H9 (cell line): ENCODE measurements around the gene PLK3. TPM values are rescaled to one million over a fixed set of nuclear protein-coding genes. Genes with fewer than 3 reads are reported as not detected.

Experiments
- DNase-seq: peaks from one replicate; pipeline ENCODE4 v3.0.0-alpha.2; 2017
- H2AFZ ChIP-seq: one replicate; pipeline ENCODE4 v1.6.1; 2013; ENCODE audit warnings: mild to moderate bottlenecking, low read length, control low read depth, moderate library complexity
- H2AK5ac ChIP-seq: 2 replicates; pipeline ENCODE4 v1.6.1; 2013; ENCODE audit warnings: low read length, control low read depth, mixed read lengths; ENCODE audit not compliant: insufficient read length
- H2BK120ac ChIP-seq: one replicate; pipeline ENCODE4 v1.6.1; 2013; ENCODE audit warnings: low read depth, mild to moderate bottlenecking, low read length, control low read depth, inconsistent platforms; ENCODE audit not compliant: poor library complexity, severe bottlenecking
- H2BK12ac ChIP-seq: 2 replicates; pipeline ENCODE4 v1.6.1; 2013; ENCODE audit warnings: low read length, control low read depth, mixed read lengths, low read depth; ENCODE audit not compliant: insufficient read length
- H2BK15ac ChIP-seq: 2 replicates; pipeline ENCODE4 v1.6.1; 2013; ENCODE audit warnings: low read depth, low read length, control low read depth
- H2BK20ac ChIP-seq: one replicate; pipeline ENCODE4 v1.6.1; 2013; ENCODE audit warnings: low read depth, mild to moderate bottlenecking, low read length, control low read depth, inconsistent platforms; ENCODE audit not compliant: poor library complexity, severe bottlenecking
- H2BK5ac ChIP-seq: 2 replicates; pipeline ENCODE4 v1.6.1; 2013; ENCODE audit warnings: low read length, control low read depth, mixed read lengths; ENCODE audit not compliant: insufficient read length
- H3K14ac ChIP-seq: 2 replicates; pipeline ENCODE4 v1.6.1; 2013; ENCODE audit warnings: low read length, control low read depth; ENCODE audit not compliant: insufficient read depth
- H3K18ac ChIP-seq: 2 replicates; pipeline ENCODE4 v1.6.1; 2013; ENCODE audit warnings: low read depth, mild to moderate bottlenecking, mixed read lengths, low read length, control low read depth; ENCODE audit not compliant: insufficient read length
- H3K23ac ChIP-seq: 2 replicates; pipeline ENCODE4 v1.6.1; 2013; ENCODE audit warnings: low read length, control low read depth, mixed read lengths, low read depth; ENCODE audit not compliant: insufficient read length
- H3K23me2 ChIP-seq: 2 replicates; pipeline ENCODE4 v1.6.1; 2013; ENCODE audit warnings: low read depth, mild to moderate bottlenecking, mixed read lengths, low read length, control low read depth; ENCODE audit not compliant: insufficient read length, poor library complexity, severe bottlenecking
- H3K27ac ChIP-seq: 2 replicates; pipeline ENCODE4 v1.5.1; 2013; ENCODE audit warnings: low read length, control low read depth, mixed read lengths, low read depth; ENCODE audit not compliant: insufficient read length
- H3K27me3 ChIP-seq: 2 replicates; pipeline ENCODE4 v1.6.1; 2013; ENCODE audit warnings: low read length, control low read depth, inconsistent platforms; ENCODE audit not compliant: insufficient read depth
- H3K4ac ChIP-seq: 2 replicates; pipeline ENCODE4 v1.6.1; 2013; ENCODE audit warnings: low read depth, mild to moderate bottlenecking, control low read depth, inconsistent platforms, low read length, moderate library complexity
- H3K4me1 ChIP-seq: 2 replicates; pipeline ENCODE4 v1.6.1; 2013; ENCODE audit warnings: low read length, control low read depth, inconsistent platforms; ENCODE audit not compliant: insufficient read depth
- H3K4me2 ChIP-seq: 2 replicates; pipeline ENCODE4 v1.6.1; 2013; ENCODE audit warnings: low read length, control low read depth, mixed read lengths; ENCODE audit not compliant: insufficient read length, insufficient read depth
- H3K56ac ChIP-seq: 2 replicates; pipeline ENCODE4 v1.6.1; 2013; ENCODE audit warnings: low read depth, mild to moderate bottlenecking, mixed read lengths, low read length, control low read depth; ENCODE audit not compliant: insufficient read length
- H3K79me1 ChIP-seq: 2 replicates; pipeline ENCODE4 v1.6.1; 2013; ENCODE audit warnings: low read depth, mild to moderate bottlenecking, moderate library complexity, low read length, control low read depth, inconsistent platforms; ENCODE audit not compliant: insufficient read depth, poor library complexity, severe bottlenecking
- H3K79me2 ChIP-seq: 2 replicates; pipeline ENCODE4 v1.6.1; 2013; ENCODE audit warnings: low read length, control low read depth, inconsistent platforms; ENCODE audit not compliant: insufficient read depth
- H3K9ac ChIP-seq: 2 replicates; pipeline ENCODE4 v1.6.1; 2013; ENCODE audit warnings: low read length, control low read depth, mixed read lengths; ENCODE audit not compliant: insufficient read length; ENCODE audit errors: extremely low read depth
- H3K9me3 ChIP-seq: one replicate; pipeline ENCODE4 v1.6.1; 2013; ENCODE audit warnings: low read depth, low read length, inconsistent platforms; ENCODE audit not compliant: control insufficient read depth
- H3T11ph ChIP-seq: one replicate; pipeline ENCODE4 v1.6.1; 2013; ENCODE audit warnings: mild to moderate bottlenecking, low read length, control low read depth, inconsistent platforms
- H4K20me1 ChIP-seq: one replicate; pipeline ENCODE4 v1.6.1; 2013; ENCODE audit not compliant: control insufficient read depth, insufficient read length, insufficient read depth
- H4K5ac ChIP-seq: 2 replicates; pipeline ENCODE4 v1.6.1; 2013; ENCODE audit warnings: low read depth, mild to moderate bottlenecking, mixed read lengths, low read length, control low read depth; ENCODE audit not compliant: insufficient read length
- H4K8ac ChIP-seq: replicated peaks from 2 replicates; pipeline ENCODE4 v1.6.1; 2013; ENCODE audit warnings: low read length, control low read depth, mixed read lengths, low read depth; ENCODE audit not compliant: insufficient read length
- H4K91ac ChIP-seq: 2 replicates; pipeline ENCODE4 v1.6.1; 2013; ENCODE audit warnings: low read depth, mild to moderate bottlenecking, moderate library complexity, mixed read lengths, low read length, control low read depth; ENCODE audit not compliant: insufficient read length
- H3K27ac Mint-ChIP-seq, 3 experiments: 2 replicates in 2 of 3; 3 replicates in 1 of 3; pipeline ENCODE4 v1.8.0; 2020 to 2021; ENCODE audit warnings: mixed read lengths in 3 of 3, mild to moderate bottlenecking in 1 of 3, moderate library complexity in 1 of 3
- H3K27me3 Mint-ChIP-seq: 2 replicates; pipeline ENCODE4 v1.8.0; 2021; ENCODE audit warnings: low read depth, mild to moderate bottlenecking, moderate library complexity, mixed read lengths
- H3K36me3 Mint-ChIP-seq, 3 experiments: 2 replicates in 2 of 3; 3 replicates in 1 of 3; pipeline ENCODE4 v1.8.0; 2020 to 2021; ENCODE audit warnings: low read depth in 3 of 3, mixed read lengths in 3 of 3; ENCODE audit not compliant: insufficient read depth in 1 of 3
- H3K4me1 Mint-ChIP-seq, 2 experiments: 2 replicates each; pipeline ENCODE4 v1.8.0; 2020; ENCODE audit warnings: mixed read lengths in 2 of 2
- H3K4me3 Mint-ChIP-seq, 2 experiments: 2 replicates in 1 of 2; 3 replicates in 1 of 2; pipeline ENCODE4 v1.8.0; 2020 to 2021; ENCODE audit warnings: mild to moderate bottlenecking in 2 of 2, mixed read lengths in 2 of 2, moderate library complexity in 1 of 2
- H3K9me3 Mint-ChIP-seq, 2 experiments: 2 replicates in 1 of 2; 3 replicates in 1 of 2; pipeline ENCODE4 v1.8.0; 2020; ENCODE audit warnings: mild to moderate bottlenecking in 2 of 2, mixed read lengths in 2 of 2, moderate library complexity in 1 of 2
- CTCF ChIP-seq: fragments of 200-600 bp; sonication (generic); conservative IDR thresholded peaks from 3 replicates; pipeline ENCODE4 v1.8.0; 2021; ENCODE audit warnings: antibody characterized with exemption, mild to moderate bottlenecking
- WGBS: extraction: QIAGEN DNeasy Blood & Tissue Kit; methylation state at CpG from one replicate; pipeline ENCODE4 v1.1.7; 2013; ENCODE audit warnings: missing lambda C conversion rate, low lambda C conversion rate, mixed read lengths; ENCODE audit not compliant: insufficient read length; ENCODE audit errors: extremely low coverage; 5-methylcytosine and 5-hydroxymethylcytosine counted together
- long read RNA-seq: library from polyadenylated mRNA; unstranded; transcript quantifications from one replicate; pipeline ENCODE4 v2.0.0, GENCODE V29; 2020
- total RNA-seq: library from RNA; stranded (reverse); gene quantifications from 2 replicates; pipeline ENCODE4 v1.2.1, GENCODE V29; 2021

PLK3 gene
- 14.7 and 15.9 TPM in 2 replicates for total RNA-seq
- long read RNA-seq, transcript PLK3-201 (15 exons, 2,492 nt), result major isoform, 16 of 42 reads
- long read RNA-seq, partial matches to known transcripts, result 7 of 42 reads
- long read RNA-seq, other reads (novel, unspliced or antisense), result 18 of 42 reads

GRCh38 chr1:44799770-44800584, at the start of gene PLK3:
Gene PLK3, plus strand, starts transcription at chr1:44800377. Its CDS starts 87 bp downstream, at chr1:44800464.
- WGBS, result no CpG with 5 or more reads among the region's 79 CpGs
- TF ChIP-seq CTCF, result peak; percentile 93
- peak within 1 kb of the TSS; percentile 99 to 100 (median 99); a peak in 6 of 7 replicates for H3K27ac Mint-ChIP-seq
- Histone ChIP-seq H2BK15ac (no peak within 1 kb of the TSS), H2AFZ (no peak within 1 kb of the TSS), H3K27ac (no peak within 1 kb of the TSS), H4K5ac (no peak within 1 kb of the TSS), H3K79me2 (no peaks in the 10 kb centered on the region), H2BK5ac (no peak within 1 kb of the TSS), H4K8ac (no peak within 1 kb of the TSS), H3K9me3 (no peaks in the 10 kb centered on the region), H3T11ph (no peak within 1 kb of the TSS), H2BK12ac (no peak within 1 kb of the TSS), H3K23ac (no peak within 1 kb of the TSS), H3K18ac (peak within 1 kb of the TSS; percentile 99), H3K9ac (peak within 1 kb of the TSS; percentile 52), H3K79me1 (no peaks in the 10 kb centered on the region), H3K23me2 (peaks cover 9% of the 10 kb centered on the region), H4K91ac (no peak within 1 kb of the TSS), H4K20me1 (no peaks in the 10 kb centered on the region), H3K4me2 (peak within 1 kb of the TSS; percentile 79), H2AK5ac (no peak within 1 kb of the TSS), H3K27me3 (no peaks in the 10 kb centered on the region), H3K56ac (no peak within 1 kb of the TSS), H3K4ac (no peak within 1 kb of the TSS; the same call in 1 of the 2 replicates), H3K4me1 (no peaks in the 10 kb centered on the region), H2BK20ac (no peak within 1 kb of the TSS), H3K14ac (peak within 1 kb of the TSS; percentile 96), H2BK120ac (peak within 1 kb of the TSS; percentile 93)
- H3K4me1 Mint-ChIP-seq, result peaks cover 12 to 19% of the 10 kb centered on the region in 2 experiments
- H3K36me3 Mint-ChIP-seq, result peaks cover under 1 to 32% (median 19%) of the 10 kb centered on the region in 3 experiments
- H3K4me3 Mint-ChIP-seq, result peak within 1 kb of the TSS; percentile 86 to 92
- peak; percentile 98 for DNase-seq
- peaks cover 3% of the 10 kb centered on the region for H3K27me3 Mint-ChIP-seq
- H3K9me3 Mint-ChIP-seq, result no peaks in the 10 kb centered on the region
